ENCODE measurements around the gene ANKRD33B.
A peak's percentile ranks its signal among the peaks of the same experiment; 100 is the strongest.

Gene ANKRD33B

GRCh38 chr5:10691826-10692785 is 128.2 kb downstream of the ANKRD33B start:
- DNase-seq (ENCODE audit: low spot score): no peak

- peak; percentile 79 for DNase-seq (ENCODE audit: low spot score)
Measured at GRCh38 chr5:10695055-10695649, 131.3 kb downstream of the ANKRD33B start.

- DNase-seq (ENCODE audit: low spot score): no peak
Measured at GRCh38 chr5:10695759-10696543, 132.1 kb downstream of the ANKRD33B start.

DNA sequence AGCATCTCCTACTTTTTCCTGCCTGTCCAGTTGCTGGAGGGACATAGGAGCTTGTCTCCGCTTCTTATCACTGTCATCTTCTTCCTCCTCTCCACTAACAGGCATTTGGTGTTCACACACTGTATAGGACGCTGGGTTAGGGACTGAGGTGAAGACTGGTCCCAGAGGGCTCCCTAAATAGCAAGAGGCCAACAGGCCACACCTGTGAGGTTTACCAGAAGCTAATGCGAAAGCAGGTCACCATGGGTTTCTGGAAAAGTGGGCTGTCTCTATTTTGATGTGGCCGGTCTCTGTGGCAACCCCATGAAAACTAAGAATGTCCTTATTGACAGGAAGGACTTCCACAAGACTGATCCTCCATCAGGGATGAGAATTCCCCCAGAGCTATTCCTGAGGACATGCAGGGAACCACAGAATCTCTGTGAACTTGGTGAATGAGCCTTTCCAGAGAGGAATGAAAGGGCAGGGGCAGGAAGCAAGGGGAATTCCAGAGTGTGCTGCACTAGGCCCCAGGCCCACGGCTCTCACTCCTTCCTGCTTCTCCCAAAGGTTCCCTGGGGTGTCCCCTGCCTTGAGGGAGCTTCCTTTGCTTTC is 135.5 kb downstream of the ANKRD33B start:
- no peak for DNase-seq (ENCODE audit: low spot score)

DNA sequence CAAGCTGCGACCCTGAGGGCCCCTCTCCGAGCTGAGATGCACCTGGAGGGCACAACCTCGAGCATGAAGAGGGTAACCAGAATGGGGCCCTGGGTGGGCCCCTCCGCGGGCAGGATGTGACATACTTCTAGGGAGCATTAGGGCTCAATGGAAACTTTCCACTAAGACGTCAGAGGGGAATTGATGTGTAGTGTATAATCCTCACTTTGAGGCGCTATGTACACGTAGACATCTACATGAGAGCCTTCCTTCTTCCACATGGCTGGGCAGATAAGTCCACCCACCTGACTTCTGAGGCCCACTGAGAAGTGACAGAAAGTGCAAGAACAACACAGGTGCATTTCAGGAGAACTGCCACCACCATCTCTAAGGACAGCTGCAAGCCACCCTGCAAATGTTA is 136.1 kb downstream of the ANKRD33B start:
- DNase-seq (ENCODE audit: low spot score): no peak

- no peak for DNase-seq (ENCODE audit: low spot score)
Measured at GRCh38 chr5:10700516-10700915, 136.6 kb downstream of the ANKRD33B start.

GRCh38 chr5:10701567-10702039 is 137.7 kb downstream of the ANKRD33B start:
- DNase-seq (ENCODE audit: low spot score): peak; percentile 39

- DNase-seq (ENCODE audit: low spot score): no peak
Measured at GRCh38 chr5:10702040-10702629, 138.3 kb downstream of the ANKRD33B start.

DNA sequence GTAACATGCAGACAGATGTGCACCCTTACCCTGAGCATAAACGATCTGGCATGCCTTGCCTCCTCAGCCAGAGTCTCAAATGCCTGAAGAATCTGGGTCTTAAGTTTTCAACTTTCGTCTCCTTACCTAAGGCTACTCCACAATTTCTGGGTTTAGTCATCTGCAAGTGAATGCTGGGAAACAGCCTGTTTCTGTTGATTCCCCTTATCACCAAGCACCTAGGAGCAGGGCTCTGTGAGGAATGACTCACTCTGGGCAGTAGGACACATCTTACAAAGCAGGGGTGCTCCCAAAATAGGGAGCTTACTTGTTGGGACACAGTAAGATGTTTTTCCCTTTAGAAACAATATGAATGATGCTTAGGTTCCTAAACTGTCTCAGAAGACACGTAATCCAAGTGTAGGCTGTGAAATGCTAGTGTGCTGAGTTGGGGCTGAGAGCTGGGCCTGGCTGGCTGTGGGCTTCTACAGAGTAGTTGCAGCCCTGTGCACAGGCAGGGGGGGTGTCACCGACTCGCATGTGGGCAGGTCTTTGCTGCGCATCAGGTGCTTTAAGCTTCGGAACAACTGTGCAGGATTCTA is 139.1 kb downstream of the ANKRD33B start:
- DNase-seq (ENCODE audit: low spot score): no peak

DNA sequence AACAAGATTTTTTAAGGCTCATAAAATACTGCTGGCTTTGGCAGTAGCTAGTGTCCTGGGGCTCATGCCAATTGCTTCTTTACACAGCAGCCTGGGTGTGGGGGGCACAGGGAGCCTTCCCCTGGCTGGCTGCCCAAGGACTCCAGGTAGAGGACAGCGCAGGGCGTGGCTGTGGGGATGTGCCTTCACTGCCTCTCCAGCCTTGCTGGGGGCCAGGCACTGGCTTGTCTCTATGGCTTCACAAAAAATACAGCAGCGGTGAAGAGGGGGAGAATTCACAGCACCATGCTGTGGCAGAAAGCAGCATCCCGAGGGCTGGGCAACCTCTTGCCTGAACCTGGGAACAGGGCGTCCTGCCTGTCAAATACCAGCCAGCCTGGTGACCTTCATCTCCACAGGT is 139.8 kb downstream of the ANKRD33B start:
- DNase-seq (ENCODE audit: low spot score): no peak

GRCh38 chr5:10704949-10705621 is 141.2 kb downstream of the ANKRD33B start:
- no peak for DNase-seq (ENCODE audit: low spot score)

GRCh38 chr5:10705747-10706146 is 141.9 kb downstream of the ANKRD33B start:
- no peak for DNase-seq (ENCODE audit: low spot score)

- no peak for DNase-seq (ENCODE audit: low spot score)
Measured at GRCh38 chr5:10706326-10706725, 142.5 kb downstream of the ANKRD33B start.

Small RNA genes within 50 kb of the gene (small RNA-seq; reads per million reads assigned to genes)
- gene AC012629.4 (0 reads per million in 2 experiments), gene AC112200.1 (0 reads per million in 2 experiments)
